ENCODE measurements around the gene IDH3A.
A peak's percentile ranks its signal among the peaks of the same experiment; 100 is the strongest.
"Not testable (repeated sequence)": the region's sequence is repeated elsewhere in the genome, so short reads cannot be mapped to it uniquely, and the experiment has no call there.

IDH3A gene

GRCh38 chr15:78129077-78129750 is 19.9 kb upstream of the IDH3A start:
- no peak for DNase-seq (ENCODE audit: low read depth in 2 of 2)

GRCh38 chr15:78129751-78130287 is 19.3 kb upstream of the IDH3A start:
- no peak for DNase-seq (ENCODE audit: low read depth in 2 of 2)

GRCh38 chr15:78130466-78131294 is 18.5 kb upstream of the IDH3A start:
- DNase-seq (ENCODE audit: low read depth in 2 of 2), result peak in 1 of 2 donors; percentile 22

GRCh38 chr15:78131295-78132061 is 17.7 kb upstream of the IDH3A start, which contains the start of gene CIB2:
TSS of gene CIB2 (minus strand) at chr15:78131445. CDS start at chr15:78131215, 230 bp downstream.
- DNase-seq (ENCODE audit: low read depth in 2 of 2), result peak; percentile 54 to 66

GRCh38 chr15:78133801-78134200 is 15.4 kb upstream of the IDH3A start:
- DNase-seq (ENCODE audit: low read depth in 2 of 2), result no peak

GRCh38 chr15:78139578-78139977 is 9.6 kb upstream of the IDH3A start:
- DNase-seq (ENCODE audit: low read depth in 2 of 2), result no peak

- DNase-seq (ENCODE audit: low read depth in 2 of 2), result no peak
These were observed 8.9 kb upstream of the IDH3A start for GRCh38 chr15:78140292-78140691.

GRCh38 chr15:78142332-78142731 is 6.8 kb upstream of the IDH3A start:
- DNase-seq (ENCODE audit: low read depth in 2 of 2), result no peak

- DNase-seq (ENCODE audit: low read depth in 2 of 2), result no peak
These were observed 2.6 kb upstream of the IDH3A start for GRCh38 chr15:78146425-78147154.

GRCh38 chr15:78147566-78147965 is 1.6 kb upstream of the IDH3A start:
- DNase-seq (ENCODE audit: low read depth in 2 of 2), result no peak

- DNase-seq (ENCODE audit: low read depth in 2 of 2), result no peak
These were observed 632 bp upstream of the IDH3A start for GRCh38 chr15:78148392-78149067.

- DNase-seq (ENCODE audit: low read depth in 2 of 2), result no peak
These were observed 916 bp downstream of the IDH3A start for GRCh38 chr15:78149805-78150751.

- not testable (repeated sequence) for DNase-seq (ENCODE audit: low read depth in 2 of 2)
These were observed 1.9 kb downstream of the IDH3A start for GRCh38 chr15:78151075-78151474.

GRCh38 chr15:78154955-78155354 is 5.8 kb downstream of the IDH3A start:
- DNase-seq (ENCODE audit: low read depth in 2 of 2), result no peak

- DNase-seq (ENCODE audit: low read depth in 2 of 2), result no peak
These were observed 6.3 kb downstream of the IDH3A start for GRCh38 chr15:78155355-78155939.

- DNase-seq (ENCODE audit: low read depth in 2 of 2), result no peak
These were observed 7.5 kb downstream of the IDH3A start for GRCh38 chr15:78156653-78157052.

- DNase-seq (ENCODE audit: low read depth in 2 of 2), result no peak
These were observed 8.0 kb downstream of the IDH3A start for GRCh38 chr15:78157203-78157602.

- DNase-seq (ENCODE audit: low read depth in 2 of 2), result no peak
These were observed 10.2 kb downstream of the IDH3A start for GRCh38 chr15:78159395-78159794.

GRCh38 chr15:78162038-78162437 is 12.9 kb downstream of the IDH3A start:
- peak in 1 of 2 donors; percentile 4 for DNase-seq (ENCODE audit: low read depth in 2 of 2)
